Osteoblast (primary cell): ENCODE measurements around the gene SPTB. TPM values are rescaled to one million over a fixed set of nuclear protein-coding genes. Genes with fewer than 3 reads are reported as not detected.

Source experiments
- DNase-seq: peaks from one replicate; pipeline ENCODE4 v3.0.0; 2011; ENCODE audit warnings: low spot score, mixed read lengths; ENCODE audit not compliant: insufficient read length; ENCODE audit errors: missing footprints
- H2AFZ ChIP-seq: 2 replicates; pipeline ENCODE4 v1.6.0; 2011; ENCODE audit warnings: mild to moderate bottlenecking, low read length
- H3K27ac ChIP-seq: 2 replicates; pipeline ENCODE4 v1.5.1; 2011; ENCODE audit warnings: mild to moderate bottlenecking, low read depth, low read length, moderate library complexity
- H3K27me3 ChIP-seq: 2 replicates; pipeline ENCODE4 v1.6.0; 2012; ENCODE audit warnings: mild to moderate bottlenecking, control low read depth, inconsistent platforms, low read length, moderate library complexity; ENCODE audit not compliant: insufficient read depth
- H3K36me3 ChIP-seq: 2 replicates; pipeline ENCODE4 v1.5.1; 2011; ENCODE audit warnings: mild to moderate bottlenecking, low read length, control low read depth, moderate library complexity; ENCODE audit not compliant: insufficient read depth
- H3K4me1 ChIP-seq: 2 replicates; pipeline ENCODE4 v1.5.1; 2011; ENCODE audit warnings: mild to moderate bottlenecking, low read length, control low read depth, moderate library complexity; ENCODE audit not compliant: insufficient read depth
- H3K4me2 ChIP-seq: 2 replicates; pipeline ENCODE4 v1.6.0; 2011; ENCODE audit warnings: mild to moderate bottlenecking, low read length; ENCODE audit not compliant: insufficient read depth
- H3K4me3 ChIP-seq: fragments of 200-600 bp; sonication (generic); 3 replicates; pipeline ENCODE4 v1.5.1; 2012; ENCODE audit warnings: mild to moderate bottlenecking, low read length, inconsistent platforms; ENCODE audit not compliant: insufficient read depth
- H3K79me2 ChIP-seq: 2 replicates; pipeline ENCODE4 v1.6.0; 2012; ENCODE audit warnings: mild to moderate bottlenecking, low read length, control low read depth, inconsistent platforms; ENCODE audit not compliant: insufficient read depth
- H3K9me3 ChIP-seq: 2 replicates; pipeline ENCODE4 v1.5.1; 2011; ENCODE audit warnings: low read depth, low read length, control low read depth
- H4K20me1 ChIP-seq: 2 replicates; pipeline ENCODE4 v1.6.0; 2012; ENCODE audit warnings: mild to moderate bottlenecking, low read length, control low read depth; ENCODE audit not compliant: insufficient read depth
- total RNA-seq: library from RNA; depleted of rRNA; stranded (reverse); fragments of >200 nt; gene quantifications from 2 replicates; pipeline ENCODE4 v1.2.3, GENCODE V29; 2012
- TF ChIP-seq, protein P1 (sequence below): IDR thresholded peaks from 2 replicates; pipeline ENCODE4 v1.5.1; 2011; ENCODE audit warnings: mild to moderate bottlenecking, low read depth, low read length, moderate library complexity; ENCODE audit errors: extremely low read depth

Gene SPTB
- total RNA-seq, 1 donor, result under 0.01 TPM

DNA sequence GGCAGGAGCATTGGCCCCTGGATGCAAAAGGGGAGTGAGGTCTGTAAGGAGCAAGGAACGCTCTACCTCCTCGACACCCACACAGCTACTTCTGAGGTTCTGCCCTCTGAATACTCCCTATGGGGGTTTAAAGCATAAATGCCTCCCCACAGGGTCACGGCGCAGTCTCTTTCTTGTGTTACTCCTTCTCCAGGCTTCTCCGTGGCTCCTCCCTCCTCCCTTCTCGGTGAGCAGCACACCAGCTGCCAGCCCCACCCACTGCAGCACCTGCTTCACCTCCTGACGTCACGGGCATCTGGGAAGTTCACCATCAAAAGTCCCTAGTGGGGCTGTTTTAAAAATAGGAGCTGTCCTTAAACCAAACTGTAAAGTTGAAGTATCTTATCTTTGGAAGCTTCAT lies 67.3 kb downstream of the SPTB start:
- Histone ChIP-seq H3K27me3 (peaks cover 14% of the 10 kb centered on the region), H3K79me2 (no peaks in the 10 kb centered on the region), H3K4me2 (no peak overlapping the region), H3K4me3 (no peak overlapping the region), H3K4me1 (peaks cover 2% of the 10 kb centered on the region), H3K36me3 (no peaks in the 10 kb centered on the region), H4K20me1 (no peaks in the 10 kb centered on the region), H3K9me3 (no peaks in the 10 kb centered on the region), H3K27ac (no peak overlapping the region), H2AFZ (no peak overlapping the region)
- TF ChIP-seq, protein P1, sequence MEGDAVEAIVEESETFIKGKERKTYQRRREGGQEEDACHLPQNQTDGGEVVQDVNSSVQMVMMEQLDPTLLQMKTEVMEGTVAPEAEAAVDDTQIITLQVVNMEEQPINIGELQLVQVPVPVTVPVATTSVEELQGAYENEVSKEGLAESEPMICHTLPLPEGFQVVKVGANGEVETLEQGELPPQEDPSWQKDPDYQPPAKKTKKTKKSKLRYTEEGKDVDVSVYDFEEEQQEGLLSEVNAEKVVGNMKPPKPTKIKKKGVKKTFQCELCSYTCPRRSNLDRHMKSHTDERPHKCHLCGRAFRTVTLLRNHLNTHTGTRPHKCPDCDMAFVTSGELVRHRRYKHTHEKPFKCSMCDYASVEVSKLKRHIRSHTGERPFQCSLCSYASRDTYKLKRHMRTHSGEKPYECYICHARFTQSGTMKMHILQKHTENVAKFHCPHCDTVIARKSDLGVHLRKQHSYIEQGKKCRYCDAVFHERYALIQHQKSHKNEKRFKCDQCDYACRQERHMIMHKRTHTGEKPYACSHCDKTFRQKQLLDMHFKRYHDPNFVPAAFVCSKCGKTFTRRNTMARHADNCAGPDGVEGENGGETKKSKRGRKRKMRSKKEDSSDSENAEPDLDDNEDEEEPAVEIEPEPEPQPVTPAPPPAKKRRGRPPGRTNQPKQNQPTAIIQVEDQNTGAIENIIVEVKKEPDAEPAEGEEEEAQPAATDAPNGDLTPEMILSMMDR, result no peak
- no peak for DNase-seq

- Histone ChIP-seq H3K4me3 (no peak overlapping the region), H4K20me1 (no peaks in the 10 kb centered on the region), H3K27me3 (peaks cover 13% of the 10 kb centered on the region), H3K27ac (no peak overlapping the region), H3K4me2 (no peak overlapping the region), H2AFZ (no peak overlapping the region), H3K9me3 (no peaks in the 10 kb centered on the region), H3K36me3 (no peaks in the 10 kb centered on the region), H3K4me1 (peaks cover 9% of the 10 kb centered on the region), H3K79me2 (no peaks in the 10 kb centered on the region)
- DNase-seq, result no peak
- TF ChIP-seq, protein P1, result no peak
Measured at GRCh38 chr14:64811676-64812075, 68.0 kb downstream of the SPTB start.

DNA sequence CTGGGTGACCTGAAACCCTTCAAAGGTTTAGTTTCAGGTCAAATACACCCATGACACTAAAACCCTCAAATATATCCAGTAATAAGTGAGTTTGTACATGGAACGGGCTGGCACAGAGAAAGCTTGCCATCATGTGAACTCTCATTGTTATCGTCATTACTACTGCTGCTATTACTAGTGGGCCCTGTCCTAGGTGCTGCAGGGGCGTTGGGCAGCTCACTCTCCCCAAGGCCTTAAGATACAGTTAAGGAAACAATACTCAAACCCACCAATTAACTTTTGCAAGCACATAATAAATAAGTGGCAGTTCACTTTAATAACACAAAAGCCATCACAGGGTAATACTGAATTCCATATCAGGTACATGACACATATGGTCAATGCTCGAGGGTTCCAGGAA lies 71.3 kb downstream of the SPTB start:
- Histone ChIP-seq H3K79me2 (no peaks in the 10 kb centered on the region), H3K36me3 (no peaks in the 10 kb centered on the region), H4K20me1 (no peaks in the 10 kb centered on the region), H3K27me3 (peaks cover 4% of the 10 kb centered on the region), H2AFZ (no peak overlapping the region), H3K4me2 (no peak overlapping the region), H3K4me3 (no peak overlapping the region), H3K4me1 (peaks cover 23% of the 10 kb centered on the region), H3K27ac (no peak overlapping the region), H3K9me3 (no peaks in the 10 kb centered on the region)
- DNase-seq, result no peak
- TF ChIP-seq, protein P1, result no peak

DNA sequence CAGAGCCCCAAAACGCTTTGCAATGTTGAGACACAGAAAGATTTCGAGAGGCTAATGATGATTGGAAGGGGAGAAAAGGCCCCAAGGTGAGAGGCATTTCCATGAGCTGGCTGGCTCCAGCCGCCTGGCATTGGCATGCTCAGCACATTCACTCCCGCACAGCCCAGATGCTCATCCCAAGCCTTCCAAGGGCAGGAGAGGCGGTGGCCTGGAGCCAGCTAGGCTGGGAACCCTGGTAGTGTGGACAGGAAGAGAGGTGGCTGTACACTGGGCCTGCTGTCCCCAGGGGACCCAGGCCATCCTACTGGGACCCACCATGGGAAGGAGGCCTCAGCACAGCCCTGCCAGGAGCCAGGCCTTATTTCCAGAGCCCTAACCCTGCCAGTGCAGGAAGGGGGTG lies 72.2 kb downstream of the SPTB start:
- no peaks in the 10 kb centered on the region for H3K9me3 ChIP-seq
- H3K27ac ChIP-seq, result no peak overlapping the region
- DNase-seq, result no peak
- TF ChIP-seq, protein P1, result no peak
- no peaks in the 10 kb centered on the region for H4K20me1 ChIP-seq
- H3K4me3 ChIP-seq, result no peak overlapping the region
- no peaks in the 10 kb centered on the region for H3K79me2 ChIP-seq
- H3K27me3 ChIP-seq, result peaks cover 4% of the 10 kb centered on the region
- H3K4me1 ChIP-seq, result peaks cover 23% of the 10 kb centered on the region
- H3K36me3 ChIP-seq, result no peaks in the 10 kb centered on the region
- H3K4me2 ChIP-seq, result no peak overlapping the region
- no peak overlapping the region for H2AFZ ChIP-seq
